HepG2 (cell line): Measurements from ENCODE around the gene OS9. TPM values are rescaled to one million over a fixed set of nuclear protein-coding genes. Genes with fewer than 3 reads are reported as not detected.
A peak's percentile ranks its signal among the peaks of the same experiment; 100 is the strongest.

ENCODE experiments used
- CEBPB ChIP-seq: IDR thresholded peaks from 2 replicates; pipeline ENCODE4 v1.6.1; 2011; ENCODE audit warnings: low read depth, low read length, improper control_type of control experiment, borderline replicate concordance
- FOSL2 ChIP-seq: sonication (generic); formaldehyde crosslinking; IDR thresholded peaks from 2 replicates; pipeline ENCODE4 v1.4.0; 2020; ENCODE audit warnings: missing genetic modification reagents
- FOXJ3 ChIP-seq: sonication (generic); formaldehyde crosslinking; IDR thresholded peaks from 2 replicates; pipeline ENCODE4 v1.4.0; 2020; ENCODE audit warnings: missing genetic modification reagents, mild to moderate bottlenecking, borderline replicate concordance
- HMGA1 ChIP-seq: sonication (generic); formaldehyde crosslinking; conservative IDR thresholded peaks from 2 replicates; pipeline ENCODE4 v1.4.0; 2020; ENCODE audit warnings: missing genetic modification reagents
- IRF2 ChIP-seq: IDR thresholded peaks from 2 replicates; pipeline ENCODE4 v1.6.1; 2018; ENCODE audit warnings: missing genetic modification reagents, missing compliant biosample characterization
- KAT8 ChIP-seq: IDR thresholded peaks from 2 replicates; pipeline ENCODE4 v1.6.1; 2016; ENCODE audit warnings: missing genetic modification reagents, missing compliant biosample characterization
- NFE2L1 ChIP-seq: sonication (generic); formaldehyde crosslinking; IDR thresholded peaks from 2 replicates; pipeline ENCODE4 v1.4.0; 2020; ENCODE audit warnings: missing genetic modification reagents, mild to moderate bottlenecking, borderline replicate concordance
- PLRG1 ChIP-seq: fragments of 450-650 bp; conservative IDR thresholded peaks from 2 replicates; pipeline ENCODE4 v1.6.1; 2016
- RBAK ChIP-seq: sonication (generic); formaldehyde crosslinking; IDR thresholded peaks from 2 replicates; pipeline ENCODE4 v1.5.1; 2020; ENCODE audit warnings: mild to moderate bottlenecking, missing genetic modification reagents
- SKI ChIP-seq: fragments of 450-650 bp; IDR thresholded peaks from one replicate; pipeline ENCODE4 v1.6.1; 2018; ENCODE audit warnings: mild to moderate bottlenecking; ENCODE audit not compliant: partially characterized antibody
- SMC3 ChIP-seq: IDR thresholded peaks from 2 replicates; pipeline ENCODE4 v1.6.1; 2011; ENCODE audit warnings: low read length, improper control_type of control experiment
- TBP ChIP-seq: sonication (generic); formaldehyde crosslinking; IDR thresholded peaks from 2 replicates; pipeline ENCODE4 v1.5.0; 2020; ENCODE audit warnings: missing genetic modification reagents
- TCF12 ChIP-seq, 2 experiments: fragments of 450-650 bp in 1 of 2; sonication (generic) in 1 of 2; formaldehyde crosslinking in 1 of 2; IDR thresholded peaks; 2 replicates each; pipeline versions ENCODE4 v1.6.1 to v1.8.0; 2017 to 2022; ENCODE audit warnings: antibody characterized with exemption in 1 of 2, mild to moderate bottlenecking in 1 of 2, missing genetic modification reagents in 1 of 2, moderate library complexity in 1 of 2
- U2AF1 ChIP-seq: fragments of 200-400 bp; formaldehyde crosslinking; optimal IDR thresholded peaks from 2 replicates; pipeline ENCODE3; 2017; ENCODE audit warnings: mild to moderate bottlenecking, low read depth, low read length
- ZNF256 ChIP-seq: sonication (generic); formaldehyde crosslinking; conservative IDR thresholded peaks from 2 replicates; pipeline ENCODE4 v1.4.0; 2020; ENCODE audit warnings: missing genetic modification reagents
- ZNF282 ChIP-seq: fragments of 450-650 bp; IDR thresholded peaks from 2 replicates; pipeline ENCODE4 v1.6.1; 2018; ENCODE audit not compliant: partially characterized antibody
- ZNF567 ChIP-seq: sonication (generic); formaldehyde crosslinking; IDR thresholded peaks from 2 replicates; pipeline ENCODE4 v1.8.1; 2023; ENCODE audit warnings: mild to moderate bottlenecking, missing genetic modification reagents, borderline replicate concordance
- ZNF687 ChIP-seq: sonication (generic); formaldehyde crosslinking; IDR thresholded peaks from 2 replicates; pipeline ENCODE4 v1.5.1; 2020; ENCODE audit warnings: mild to moderate bottlenecking, missing genetic modification reagents, moderate library complexity
- ZNF878 ChIP-seq: sonication (generic); formaldehyde crosslinking; IDR thresholded peaks from 2 replicates; pipeline ENCODE4 v1.8.1; 2023; ENCODE audit warnings: mild to moderate bottlenecking, missing genetic modification reagents, moderate library complexity
- ZSCAN5A ChIP-seq: sonication (generic); formaldehyde crosslinking; IDR thresholded peaks from 2 replicates; pipeline ENCODE4 v1.8.0; 2022; ENCODE audit warnings: mild to moderate bottlenecking, missing genetic modification reagents, borderline replicate concordance
- polyA plus RNA-seq, 8 experiments: library from polyadenylated mRNA; depleted of rRNA in 3 of 8; stranded (reverse) in 7 of 8; unstranded in 1 of 8; fragments of >200 nt; fragmentation: Illumina TruSeq in 4 of 8; extraction: Trizol in 4 of 8; gene quantifications; 2 replicates each; pipeline versions ENCODE4 v1.2.1 to v1.2.3, GENCODE V29; 2011 to 2016; ENCODE audit warnings: low read depth in 4 of 8, missing spikeins in 1 of 8, mixed read lengths in 1 of 8; ENCODE audit not compliant: insufficient read depth in 1 of 8
- total RNA-seq, 5 experiments: library from RNA; depleted of rRNA; stranded (reverse); fragments of >200 nt; fragmentation: Illumina TruSeq; extraction: Trizol; gene quantifications; 2 replicates each; pipeline ENCODE4 v1.2.3, GENCODE V29; 2016; ENCODE audit warnings: low read depth in 1 of 5
- TF ChIP-seq, protein P1 (sequence below): sonication (generic); formaldehyde crosslinking; IDR thresholded peaks from 2 replicates; pipeline ENCODE4 v1.5.0; 2020; ENCODE audit warnings: missing genetic modification reagents
- TF ChIP-seq, protein P2 (sequence below): IDR thresholded peaks from 2 replicates; pipeline ENCODE4 v1.6.1; 2016

The OS9 gene
- total and polyA plus RNA-seq, 2 of the 13 experiments (the other 11 are each of a cell fraction or from before 2014, with no cell fraction given): 156 to 206 TPM

- TF ChIP-seq FOXJ3: no peak
- TF ChIP-seq RBAK (CRISPR knock-in tag): no peak
- TF ChIP-seq ZNF687 (CRISPR knock-in tag): peak; percentile 98
- TF ChIP-seq NFE2L1: no peak; the same call in 1 of the 2 replicates
- TF ChIP-seq, protein P1, sequence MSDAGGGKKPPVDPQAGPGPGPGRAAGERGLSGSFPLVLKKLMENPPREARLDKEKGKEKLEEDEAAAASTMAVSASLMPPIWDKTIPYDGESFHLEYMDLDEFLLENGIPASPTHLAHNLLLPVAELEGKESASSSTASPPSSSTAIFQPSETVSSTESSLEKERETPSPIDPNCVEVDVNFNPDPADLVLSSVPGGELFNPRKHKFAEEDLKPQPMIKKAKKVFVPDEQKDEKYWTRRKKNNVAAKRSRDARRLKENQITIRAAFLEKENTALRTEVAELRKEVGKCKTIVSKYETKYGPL (CRISPR knock-in tag): no peak
- no peak for TF ChIP-seq SKI
- no peak for TF ChIP-seq ZNF282
- no peak for TF ChIP-seq TCF12 (IDR thresholded peaks at IDR 0.05)
- 0 out of 2 replicates have a peak, but pooled peaks have one; percentile 76 for TF ChIP-seq TCF12 (CRISPR knock-in tag; IDR thresholded peaks at IDR 0.05)
- TF ChIP-seq HMGA1 (CRISPR knock-in tag): no peak
- peak; percentile 5; the same call in 1 of the 2 replicates for TF ChIP-seq ZNF878 (CRISPR knock-in tag)
- peak; percentile 52; the same call in 1 of the 2 replicates for TF ChIP-seq FOSL2 (CRISPR knock-in tag)
- TF ChIP-seq ZSCAN5A (CRISPR knock-in tag): peak; percentile 58; the same call in 1 of the 2 replicates
- no peak for TF ChIP-seq SMC3
- TF ChIP-seq PLRG1: no peak
- TF ChIP-seq TBP (CRISPR knock-in tag): no peak
- peak; percentile 44 for TF ChIP-seq U2AF1
- TF ChIP-seq, protein P2, sequence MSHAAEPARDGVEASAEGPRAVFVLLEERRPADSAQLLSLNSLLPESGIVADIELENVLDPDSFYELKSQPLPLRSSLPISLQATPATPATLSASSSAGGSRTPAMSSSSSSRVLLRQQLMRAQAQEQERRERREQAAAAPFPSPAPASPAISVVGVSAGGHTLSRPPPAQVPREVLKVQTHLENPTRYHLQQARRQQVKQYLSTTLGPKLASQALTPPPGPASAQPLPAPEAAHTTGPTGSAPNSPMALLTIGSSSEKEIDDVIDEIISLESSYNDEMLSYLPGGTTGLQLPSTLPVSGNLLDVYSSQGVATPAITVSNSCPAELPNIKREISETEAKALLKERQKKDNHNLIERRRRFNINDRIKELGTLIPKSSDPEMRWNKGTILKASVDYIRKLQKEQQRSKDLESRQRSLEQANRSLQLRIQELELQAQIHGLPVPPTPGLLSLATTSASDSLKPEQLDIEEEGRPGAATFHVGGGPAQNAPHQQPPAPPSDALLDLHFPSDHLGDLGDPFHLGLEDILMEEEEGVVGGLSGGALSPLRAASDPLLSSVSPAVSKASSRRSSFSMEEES (CRISPR knock-in tag): peak; percentile 99
- peak; percentile 94 for TF ChIP-seq KAT8 (CRISPR knock-in tag)
- peak; percentile 95 for TF ChIP-seq IRF2 (CRISPR knock-in tag)
- TF ChIP-seq ZNF567: peak; percentile 31; the same call in 1 of the 2 replicates
- TF ChIP-seq CEBPB: no peak
- TF ChIP-seq ZNF256 (CRISPR knock-in tag): 0 out of 2 replicates have a peak, but pooled peaks have one; percentile 55
Observed at GRCh38 chr12:57751788-57752667, 58.1 kb downstream of the OS9 start, which contains the start of gene CDK4 (continued).
